ENCODE results near the gene KCNIP2.

GRCh38 chr10:101857802-101858476 is 14.3 kb upstream of the KCNIP2 start:
- TF ChIP-seq CTCF (IDR thresholded peaks at IDR 0.05) (no peak), POLR2A (IDR thresholded peaks at IDR 0.05) (no peak)
